Lower leg skin (tissue), 3 donors: ENCODE results near the gene AKR7A2.

Source experiments
- CTCF ChIP-seq, 3 donors: fragments of 450-650 bp; IDR thresholded peaks; one replicate each; pipeline ENCODE4 v1.5.1; 2016; ENCODE audit warnings: antibody characterized with exemption in 3 of 3, mild to moderate bottlenecking in 3 of 3, moderate library complexity in 2 of 3
- POLR2A ChIP-seq, 2 donors: fragments of 450-650 bp; IDR thresholded peaks; one replicate each; pipeline ENCODE4 v1.6.1; 2016 to 2017; ENCODE audit warnings: antibody characterized with exemption in 2 of 2, mild to moderate bottlenecking in 1 of 2, moderate library complexity in 1 of 2

- peak in 1 of 3 donors; percentile 79 for TF ChIP-seq CTCF (IDR thresholded peaks at IDR 0.05)
- TF ChIP-seq POLR2A (IDR thresholded peaks at IDR 0.05) = no peak
Measured at GRCh38 chr1:19341201-19342061, 29.5 kb upstream of the AKR7A2 start.
